Caki2 (cell line): Measurements from ENCODE around the gene TTN. TPM values are rescaled to one million over a fixed set of nuclear protein-coding genes. Genes with fewer than 3 reads are reported as not detected.

Experiments used
- DNase-seq: peaks from one replicate; pipeline ENCODE4 v3.0.0-alpha.2; 2015; ENCODE audit warnings: low read depth
- in situ Hi-C: cut with HindIII; loops from 2 replicates; pipeline ENCODE4 v1.10.0; 2016; ENCODE audit warnings: low sequenced_read_pairs, low pct_unique_long_range_greater_than_20kb, mixed read lengths
- total RNA-seq: library from RNA; depleted of rRNA; stranded (reverse); fragments of >200 nt; shearing (Covaris generic); gene quantifications from 2 replicates; pipeline ENCODE4 v1.2.3, GENCODE V29; 2014; ENCODE audit warnings: low replicate concordance; rRNA removed

The TTN gene
- total RNA-seq, 1 experiment from 2014 or later = under 0.01 TPM

GRCh38 chr2:178485356-178485755, 321.9 kb downstream of the TTN start:
- DNase-seq = no peak
- in situ Hi-C loops = no loop called here

GRCh38 chr2:178484245-178485041, 322.8 kb downstream of the TTN start:
- peak; percentile 40 for DNase-seq
- in situ Hi-C loops = no loop called here

DNA sequence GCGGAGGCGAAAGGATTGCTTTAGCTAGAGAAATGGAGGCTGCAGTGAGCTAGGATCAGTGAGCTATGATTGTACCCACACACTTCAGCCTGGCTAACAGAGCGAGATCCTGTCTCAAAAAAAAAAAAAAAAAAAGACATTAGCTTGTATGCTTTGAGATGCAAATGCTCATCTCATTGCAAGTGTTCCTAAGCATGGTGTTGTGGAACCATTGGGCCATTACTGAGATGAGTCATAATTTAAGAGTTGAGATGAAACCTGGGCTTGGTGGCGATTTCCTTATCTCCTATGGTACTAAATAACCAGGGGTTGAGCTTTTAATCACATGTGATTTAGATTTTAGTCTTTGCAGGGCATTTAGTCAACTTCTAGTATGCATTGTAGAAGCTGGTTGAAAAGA, 324.8 kb downstream of the TTN start:
- peak; percentile 71 for DNase-seq
- in situ Hi-C loops = no loop called here

DNA sequence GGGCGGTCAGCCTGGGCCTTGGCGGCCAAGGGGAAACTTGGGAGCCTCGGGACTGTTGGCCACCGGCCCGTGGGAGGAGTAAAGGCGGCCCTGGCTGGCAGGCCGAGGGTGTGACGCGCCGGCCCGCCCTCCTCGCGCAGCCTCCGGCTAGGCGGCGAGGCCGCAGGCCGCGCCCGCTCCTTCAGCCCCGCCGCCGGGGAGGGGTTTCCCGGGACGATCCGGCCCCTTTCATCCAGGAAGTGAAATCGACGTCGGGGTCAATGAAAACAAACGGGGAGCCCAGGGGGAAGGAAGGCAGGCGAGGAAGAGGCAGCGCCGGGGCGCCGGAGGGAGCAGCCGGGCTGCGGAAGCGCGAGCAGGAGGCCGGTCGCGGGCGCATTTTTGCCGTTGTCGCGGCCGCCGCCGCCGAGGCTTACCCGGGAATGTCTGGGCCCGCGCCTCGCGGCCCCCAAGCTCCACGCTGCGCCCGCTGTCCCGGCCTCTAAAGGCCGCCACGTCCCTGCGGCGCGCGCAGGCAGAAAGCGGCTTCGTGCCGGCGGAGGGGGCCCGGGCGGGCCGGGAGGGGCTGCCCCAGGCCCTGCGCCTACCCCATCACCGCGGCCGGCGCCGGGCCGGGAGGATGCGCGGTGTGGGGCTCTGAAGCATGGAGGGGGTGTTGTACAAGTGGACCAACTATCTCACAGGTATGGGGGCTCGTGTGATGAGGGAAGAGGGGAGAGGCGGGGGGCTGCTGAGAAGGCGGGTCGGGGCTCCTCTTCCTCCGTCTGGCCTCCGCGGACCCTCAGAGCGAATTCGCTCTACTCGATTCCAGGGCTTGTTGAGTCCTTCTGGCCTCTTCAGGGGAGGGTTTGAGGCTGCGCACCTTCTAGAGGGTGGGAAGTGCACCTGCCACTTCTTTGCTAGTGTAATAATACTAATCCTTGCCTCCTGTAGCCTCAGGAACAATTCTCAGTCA, 326.7 kb downstream of the TTN start, which contains the start of gene PLEKHA3:
PLEKHA3 (plus strand) TSS at position 231 of the 955 bp plus-strand sequence; CDS start at position 644, 413 bp downstream.
- DNase-seq = peak; percentile 98
- in situ Hi-C loops = no loop called here

GRCh38 chr2:178479758-178480226, 327.4 kb downstream of the TTN start:
- no peak for DNase-seq
- in situ Hi-C loops = no loop called here

DNA sequence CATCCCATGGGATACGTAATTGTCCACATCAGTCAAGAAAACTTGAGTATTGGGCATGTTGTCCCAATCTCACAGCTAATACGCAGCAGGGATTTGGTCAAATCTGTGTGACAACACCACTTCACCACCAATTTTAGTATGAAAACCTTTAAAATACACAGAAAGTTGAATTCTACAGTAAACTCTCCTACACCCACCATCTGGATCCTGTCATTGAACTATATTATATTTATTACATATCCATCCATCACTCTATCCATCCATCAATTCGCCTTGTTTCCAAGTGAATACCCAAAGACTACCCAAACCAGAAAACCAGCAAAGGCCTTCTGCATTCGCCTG, 328.0 kb downstream of the TTN start:
- DNase-seq = no peak
- in situ Hi-C loops = no loop called here

- in situ Hi-C loops = no loop called here
- DNase-seq = peak; percentile 79
Measured at GRCh38 chr2:178478439-178479274, 328.6 kb downstream of the TTN start, which contains the start of gene FKBP7. Gene FKBP7, minus strand, starts transcription at chr2:178478600. Its CDS starts 101 bp downstream, at chr2:178478499.

- in situ Hi-C loops = no loop called here
- DNase-seq = no peak
Measured at GRCh38 chr2:178478130-178478438, 329.1 kb downstream of the TTN start.

GRCh38 chr2:178477443-178478129, 329.6 kb downstream of the TTN start:
- no peak for DNase-seq
- in situ Hi-C loops = no loop called here

DNA sequence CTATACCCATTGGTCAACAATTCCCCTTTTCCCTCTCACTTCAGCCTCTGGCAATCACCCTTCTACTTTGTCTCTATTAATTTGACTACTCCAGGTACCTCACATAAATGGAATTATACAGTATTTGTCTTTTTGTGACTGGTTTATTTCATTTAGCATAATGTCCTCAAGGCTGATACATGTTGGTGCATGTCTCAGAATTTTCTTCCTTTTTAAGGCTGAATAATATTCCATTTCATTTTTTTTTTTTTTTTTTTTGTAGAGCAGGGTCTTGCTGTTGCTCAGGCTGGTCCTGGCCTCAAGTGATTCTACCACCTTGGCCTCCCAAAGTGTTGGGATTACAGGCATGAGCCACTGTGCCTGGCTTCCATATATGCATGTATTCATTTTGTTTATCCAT, 330.7 kb downstream of the TTN start:
- DNase-seq = no peak
- in situ Hi-C loops = no loop called here

Other genes starting within 250 kb of the TTN start
- 0.12 TPM in 1 of 2 replicates, not detected in the other for gene CCDC141, start 242.7 kb upstream of the TTN start, total RNA-seq